ENCODE results near the gene GLDC.
"Not testable (repeated sequence)": the region's sequence is repeated elsewhere in the genome, so short reads cannot be mapped to it uniquely, and the experiment has no call there.

Gene GLDC

GRCh38 chr9:6645355-6646292 is at the start of gene GLDC:
Gene GLDC, minus strand, starts transcription at chr9:6645729. Its CDS starts 230 bp downstream, at chr9:6645499.
- H3K27ac ChIP-seq (ENCODE audit: low read length), result no peak within 1 kb of the TSS
- peaks cover 11% of the 10 kb centered on the region; the same call in 1 of the 2 replicates for H3K4me1 ChIP-seq (ENCODE audit: insufficient read depth, low read length)
- peaks cover 16% of the 10 kb centered on the region for H3K27me3 ChIP-seq (ENCODE audit: insufficient read depth, low read length)
- peak within 1 kb of the TSS; percentile 97 for H3K4me3 ChIP-seq (ENCODE audit: low read length)
- H3K36me3 ChIP-seq (ENCODE audit: insufficient read depth, low read depth, low read length), result peaks cover 16% of the 10 kb centered on the region
- H3K9ac ChIP-seq (ENCODE audit: low read depth, low read length), result peak within 1 kb of the TSS; percentile 86; the same call in 1 of the 2 replicates
- H3K9me3 ChIP-seq (ENCODE audit: insufficient read depth, low read depth, low read length), result no peaks in the 10 kb centered on the region

DNA sequence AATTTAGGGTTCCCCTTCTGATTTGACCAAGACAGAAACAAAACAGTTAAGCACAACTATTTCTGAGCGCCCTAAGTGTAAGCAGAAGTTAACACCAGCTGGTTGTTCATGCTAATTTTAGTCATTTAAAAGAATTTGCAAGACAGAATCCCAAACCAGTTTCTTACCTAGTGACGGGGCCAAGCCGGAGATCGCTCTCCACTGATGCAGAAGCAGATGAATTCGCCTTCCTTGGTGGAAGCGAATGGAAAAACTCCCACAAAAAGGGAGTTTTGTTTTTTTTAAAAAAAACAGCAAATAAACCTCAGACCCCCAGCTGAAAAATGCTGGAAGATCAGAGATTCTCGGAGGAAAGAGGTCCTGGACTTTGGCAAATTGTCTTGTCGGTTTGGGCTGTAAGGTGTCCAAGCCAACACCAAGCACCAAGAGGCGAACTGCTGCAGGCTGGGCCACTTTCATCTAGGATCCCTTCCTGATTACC is 47.4 kb upstream of the GLDC start:
- Histone ChIP-seq H3K27me3 (ENCODE audit: insufficient read depth, low read length) (no peaks in the 10 kb centered on the region), H3K4me3 (ENCODE audit: low read length) (peak overlapping the region; percentile 51), H3K27ac (ENCODE audit: low read length) (peak overlapping the region; percentile 82), H3K9me3 (ENCODE audit: insufficient read depth, low read depth, low read length) (no peaks in the 10 kb centered on the region), H3K9ac (ENCODE audit: low read depth, low read length) (peak overlapping the region; percentile 69), H3K36me3 (ENCODE audit: insufficient read depth, low read depth, low read length) (no peaks in the 10 kb centered on the region), H3K4me1 (ENCODE audit: insufficient read depth, low read length) (peaks cover 6% of the 10 kb centered on the region)

- H3K9me3 ChIP-seq (ENCODE audit: insufficient read depth, low read depth, low read length), result no peaks in the 10 kb centered on the region
- H3K27me3 ChIP-seq (ENCODE audit: insufficient read depth, low read length), result no peaks in the 10 kb centered on the region
- H3K27ac ChIP-seq (ENCODE audit: low read length), result peak overlapping the region; percentile 82
- no peaks in the 10 kb centered on the region for H3K36me3 ChIP-seq (ENCODE audit: insufficient read depth, low read depth, low read length)
- H3K4me1 ChIP-seq (ENCODE audit: insufficient read depth, low read length), result peaks cover 6% of the 10 kb centered on the region
- H3K4me3 ChIP-seq (ENCODE audit: low read length), result no peak overlapping the region
- peak overlapping the region; percentile 8 for H3K9ac ChIP-seq (ENCODE audit: low read depth, low read length)
These were observed 46.9 kb upstream of the GLDC start for GRCh38 chr9:6692433-6692832.

- H3K36me3 ChIP-seq (ENCODE audit: insufficient read depth, low read depth, low read length); H3K27me3 ChIP-seq (ENCODE audit: insufficient read depth, low read length); H3K27ac ChIP-seq (ENCODE audit: low read length); H3K9ac ChIP-seq (ENCODE audit: low read depth, low read length); H3K9me3 ChIP-seq (ENCODE audit: insufficient read depth, low read depth, low read length); H3K4me1 ChIP-seq (ENCODE audit: insufficient read depth, low read length); H3K4me3 ChIP-seq (ENCODE audit: low read length): not testable (repeated sequence)
These were observed 45.1 kb upstream of the GLDC start for GRCh38 chr9:6690675-6691070.

GRCh38 chr9:6689893-6690674 is 44.6 kb upstream of the GLDC start:
- Histone ChIP-seq H3K27ac (ENCODE audit: low read length) (no peak overlapping the region), H3K27me3 (ENCODE audit: insufficient read depth, low read length) (no peaks in the 10 kb centered on the region), H3K4me1 (ENCODE audit: insufficient read depth, low read length) (peaks cover 6% of the 10 kb centered on the region), H3K4me3 (ENCODE audit: low read length) (no peak overlapping the region), H3K9me3 (ENCODE audit: insufficient read depth, low read depth, low read length) (no peaks in the 10 kb centered on the region), H3K36me3 (ENCODE audit: insufficient read depth, low read depth, low read length) (no peaks in the 10 kb centered on the region), H3K9ac (ENCODE audit: low read depth, low read length) (no peak overlapping the region)

GRCh38 chr9:6687180-6687579 is 41.7 kb upstream of the GLDC start:
- H3K27me3 ChIP-seq (ENCODE audit: insufficient read depth, low read length), result no peaks in the 10 kb centered on the region
- no peak overlapping the region for H3K4me3 ChIP-seq (ENCODE audit: low read length)
- H3K4me1 ChIP-seq (ENCODE audit: insufficient read depth, low read length), result no peaks in the 10 kb centered on the region
- H3K36me3 ChIP-seq (ENCODE audit: insufficient read depth, low read depth, low read length), result no peaks in the 10 kb centered on the region
- no peaks in the 10 kb centered on the region for H3K9me3 ChIP-seq (ENCODE audit: insufficient read depth, low read depth, low read length)
- no peak overlapping the region for H3K9ac ChIP-seq (ENCODE audit: low read depth, low read length)
- H3K27ac ChIP-seq (ENCODE audit: low read length), result no peak overlapping the region

GRCh38 chr9:6686396-6686795 is 40.9 kb upstream of the GLDC start:
- H3K9me3 ChIP-seq (ENCODE audit: insufficient read depth, low read depth, low read length), result no peaks in the 10 kb centered on the region
- H3K27ac ChIP-seq (ENCODE audit: low read length), result no peak overlapping the region
- H3K9ac ChIP-seq (ENCODE audit: low read depth, low read length), result no peak overlapping the region
- no peak overlapping the region for H3K4me3 ChIP-seq (ENCODE audit: low read length)
- H3K36me3 ChIP-seq (ENCODE audit: insufficient read depth, low read depth, low read length), result no peaks in the 10 kb centered on the region
- no peaks in the 10 kb centered on the region for H3K27me3 ChIP-seq (ENCODE audit: insufficient read depth, low read length)
- H3K4me1 ChIP-seq (ENCODE audit: insufficient read depth, low read length), result no peaks in the 10 kb centered on the region

DNA sequence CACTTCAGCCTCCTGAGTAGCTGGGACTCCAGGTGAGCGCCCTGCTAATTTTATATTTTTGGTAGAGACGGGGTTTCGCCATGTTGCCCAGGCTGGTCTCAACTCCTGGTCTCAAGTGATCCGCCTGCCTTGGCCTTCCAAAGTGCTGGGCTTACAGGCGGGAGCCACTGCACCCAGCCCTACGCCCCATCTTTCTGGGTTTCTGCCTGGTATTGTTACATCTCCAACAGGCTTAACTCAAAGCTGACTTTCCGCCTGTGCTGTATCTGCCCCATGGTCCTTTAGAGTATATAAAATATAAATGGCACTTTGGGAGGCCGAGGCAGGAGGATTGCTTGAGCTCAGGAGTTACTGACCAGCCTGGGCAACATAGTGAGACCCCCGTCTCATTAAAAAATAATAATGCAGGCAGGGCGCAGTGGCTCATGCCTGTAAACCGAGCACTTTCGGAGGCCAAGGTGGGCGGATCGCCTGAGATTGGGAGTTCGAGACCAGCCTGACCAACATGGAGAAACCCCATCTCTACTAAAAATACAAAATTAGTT is 36.5 kb upstream of the GLDC start:
- Histone ChIP-seq H3K4me3 (ENCODE audit: low read length) (peak overlapping the region; percentile 92), H3K27ac (ENCODE audit: low read length) (peak overlapping the region; percentile 97), H3K9ac (ENCODE audit: low read depth, low read length) (peak overlapping the region; percentile 98), H3K4me1 (ENCODE audit: insufficient read depth, low read length) (no peaks in the 10 kb centered on the region), H3K36me3 (ENCODE audit: insufficient read depth, low read depth, low read length) (no peaks in the 10 kb centered on the region), H3K27me3 (ENCODE audit: insufficient read depth, low read length) (no peaks in the 10 kb centered on the region), H3K9me3 (ENCODE audit: insufficient read depth, low read depth, low read length) (no peaks in the 10 kb centered on the region)

DNA sequence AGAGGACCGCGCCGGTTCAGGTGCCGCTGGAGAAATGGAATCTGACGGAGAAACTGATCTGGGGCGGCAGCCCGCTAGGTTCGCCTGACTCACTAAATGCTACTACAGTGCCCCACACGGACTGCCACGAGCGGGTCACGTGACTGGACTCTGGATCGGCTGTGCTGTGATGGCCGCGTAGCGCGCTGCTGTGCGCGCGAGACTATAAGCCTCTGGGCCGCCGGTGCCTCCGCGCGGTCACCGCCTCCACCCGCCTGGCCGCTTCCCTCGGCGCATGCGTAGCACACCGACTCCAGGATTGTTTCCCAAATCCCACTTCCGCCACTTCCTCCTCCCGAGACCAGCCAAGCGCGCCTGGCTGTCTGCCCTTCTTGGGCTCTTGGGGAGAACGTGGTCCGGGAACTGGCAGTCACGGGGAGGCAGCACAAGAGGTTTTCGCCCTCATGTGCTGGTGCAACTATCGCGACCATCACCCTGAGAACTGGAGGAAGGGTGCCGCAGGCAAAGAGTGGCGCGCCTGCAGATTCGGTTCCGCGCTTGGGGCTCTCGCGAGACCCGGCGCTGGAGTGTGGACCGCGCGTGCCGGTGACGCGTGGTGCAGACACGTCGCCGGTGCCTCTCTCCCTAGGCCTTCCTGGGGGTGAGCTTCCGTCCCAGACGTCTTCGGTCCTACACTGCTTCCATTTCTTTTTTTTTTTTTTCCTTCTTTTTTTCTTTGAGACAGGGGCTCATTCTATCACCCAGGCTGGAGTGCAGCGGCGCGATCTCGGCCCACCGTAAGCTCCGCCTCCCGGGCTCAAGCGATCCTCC is 35.8 kb upstream of the GLDC start:
- Histone ChIP-seq H3K9ac (ENCODE audit: low read depth, low read length) (peak overlapping the region; percentile 98), H3K36me3 (ENCODE audit: insufficient read depth, low read depth, low read length) (no peaks in the 10 kb centered on the region), H3K27me3 (ENCODE audit: insufficient read depth, low read length) (no peaks in the 10 kb centered on the region), H3K4me1 (ENCODE audit: insufficient read depth, low read length) (no peaks in the 10 kb centered on the region), H3K9me3 (ENCODE audit: insufficient read depth, low read depth, low read length) (no peaks in the 10 kb centered on the region), H3K27ac (ENCODE audit: low read length) (peak overlapping the region; percentile 97), H3K4me3 (ENCODE audit: low read length) (peak overlapping the region; percentile 92)

GRCh38 chr9:6680797-6681146 is 35.2 kb upstream of the GLDC start:
- H3K9ac ChIP-seq (ENCODE audit: low read depth, low read length), result peak overlapping the region; percentile 98
- no peaks in the 10 kb centered on the region for H3K27me3 ChIP-seq (ENCODE audit: insufficient read depth, low read length)
- H3K4me3 ChIP-seq (ENCODE audit: low read length), result peak overlapping the region; percentile 92
- no peaks in the 10 kb centered on the region for H3K4me1 ChIP-seq (ENCODE audit: insufficient read depth, low read length)
- H3K9me3 ChIP-seq (ENCODE audit: insufficient read depth, low read depth, low read length), result no peaks in the 10 kb centered on the region
- H3K27ac ChIP-seq (ENCODE audit: low read length), result peak overlapping the region; percentile 97
- H3K36me3 ChIP-seq (ENCODE audit: insufficient read depth, low read depth, low read length), result no peaks in the 10 kb centered on the region

DNA sequence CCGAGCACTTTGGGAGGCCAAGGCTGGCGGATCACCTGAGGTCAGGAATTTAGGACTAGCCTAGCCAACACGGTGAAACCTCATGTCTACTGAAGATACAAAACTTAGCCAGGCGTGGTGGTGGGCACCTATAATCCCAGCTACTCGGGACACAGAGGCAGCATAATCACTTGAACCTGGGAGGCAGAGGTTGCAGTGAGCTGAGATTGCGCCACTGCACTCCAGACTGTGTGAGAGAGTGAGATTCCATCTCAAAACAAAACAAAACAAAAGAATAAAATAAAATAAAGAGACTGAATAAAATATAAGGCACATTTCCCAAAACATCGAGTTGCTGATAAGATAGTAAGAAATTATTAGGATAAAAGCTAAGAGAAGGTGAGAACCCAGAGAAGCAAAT is 32.3 kb upstream of the GLDC start:
- Histone ChIP-seq H3K9me3 (ENCODE audit: insufficient read depth, low read depth, low read length) (no peaks in the 10 kb centered on the region), H3K4me3 (ENCODE audit: low read length) (no peak overlapping the region), H3K4me1 (ENCODE audit: insufficient read depth, low read length) (no peaks in the 10 kb centered on the region), H3K36me3 (ENCODE audit: insufficient read depth, low read depth, low read length) (no peaks in the 10 kb centered on the region), H3K27ac (ENCODE audit: low read length) (no peak overlapping the region), H3K9ac (ENCODE audit: low read depth, low read length) (no peak overlapping the region), H3K27me3 (ENCODE audit: insufficient read depth, low read length) (no peaks in the 10 kb centered on the region)

Measured in iPS-20b (cell line).